Naive thymus-derived CD4-positive, alpha-beta T cell (primary cell): Measurements from ENCODE around the gene TRAPPC3. TPM values are rescaled to one million over a fixed set of nuclear protein-coding genes. Genes with fewer than 3 reads are reported as not detected.
A peak's percentile ranks its signal among the peaks of the same experiment; 100 is the strongest.

Source experiments
- ATAC-seq: fragments of 150-1000 bp; cut with Tn5 transposase; 2 replicates; pipeline ENCODE4 v1.10.0; 2021; ENCODE audit warnings: mild to moderate bottlenecking, moderate library complexity
- CTCF ChIA-PET: fragments of 350-600 bp; sonication (Branson Sonifier 250); formaldehyde crosslinking; loops from one replicate; lab custom pipeline; 2021; ENCODE audit warnings: antibody characterized with exemption; lab: Charles Lee
- POLR2A ChIA-PET: fragments of 350-600 bp; sonication (Branson Sonifier 250); formaldehyde crosslinking; loops from one replicate; lab custom pipeline; 2021; ENCODE audit warnings: antibody characterized with exemption, inconsistent platforms; lab: Charles Lee
- DNase-seq, 9 donors: peaks; one replicate each; pipeline versions ENCODE4 v3.0.0 to v3.0.0-alpha.2; 2020 to 2022; ENCODE audit warnings: mixed read lengths in 1 of 9
- H3K27ac ChIP-seq: one replicate; pipeline ENCODE4 v1.7.0; 2013; ENCODE audit warnings: mild to moderate bottlenecking, low read depth, low read length, moderate library complexity
- H3K27me3 ChIP-seq, 2 donors: one replicate each; pipeline ENCODE4 v1.7.0; 2013; ENCODE audit warnings: low read length in 2 of 2, mild to moderate bottlenecking in 2 of 2, moderate library complexity in 2 of 2; ENCODE audit not compliant: control insufficient read depth in 2 of 2, insufficient read depth in 2 of 2
- H3K36me3 ChIP-seq, 3 experiments: 1 replicate in 2 of 3; 2 replicates in 1 of 3; pipeline ENCODE4 v1.7.0; 2013; ENCODE audit warnings: low read length in 3 of 3, mild to moderate bottlenecking in 3 of 3, moderate library complexity in 1 of 3; ENCODE audit not compliant: insufficient read depth in 3 of 3, control insufficient read depth in 2 of 3
- H3K4me1 ChIP-seq, 2 donors: one replicate each; pipeline ENCODE4 v1.7.0; 2013; ENCODE audit warnings: low read length in 2 of 2, mild to moderate bottlenecking in 2 of 2, moderate library complexity in 1 of 2; ENCODE audit not compliant: control insufficient read depth in 2 of 2, insufficient read depth in 2 of 2
- H3K4me3 ChIP-seq: 2 replicates; pipeline ENCODE4 v1.7.0; 2013; ENCODE audit warnings: mild to moderate bottlenecking, low read length
- H3K9me3 ChIP-seq, 3 experiments: 1 replicate in 2 of 3; 2 replicates in 1 of 3; pipeline ENCODE4 v1.7.0; 2013; ENCODE audit warnings: low read length in 3 of 3; ENCODE audit not compliant: control insufficient read depth in 2 of 3
- H3K27ac Mint-ChIP-seq, 9 donors: one replicate each; pipeline ENCODE4 v1.8.0; 2020 to 2022; ENCODE audit warnings: mixed read lengths in 9 of 9, mild to moderate bottlenecking in 8 of 9, moderate library complexity in 5 of 9, inconsistent platforms in 2 of 9
- H3K27me3 Mint-ChIP-seq, 5 donors: one replicate each; pipeline ENCODE4 v1.8.0; 2021 to 2022; ENCODE audit warnings: mixed read lengths in 5 of 5, mild to moderate bottlenecking in 1 of 5
- H3K36me3 Mint-ChIP-seq, 5 donors: one replicate each; pipeline ENCODE4 v1.8.0; 2020 to 2022; ENCODE audit warnings: mixed read lengths in 5 of 5, mild to moderate bottlenecking in 3 of 5, inconsistent platforms in 1 of 5
- H3K4me1 Mint-ChIP-seq, 7 donors: one replicate each; pipeline ENCODE4 v1.8.0; 2020 to 2022; ENCODE audit warnings: mixed read lengths in 7 of 7, mild to moderate bottlenecking in 3 of 7, inconsistent platforms in 1 of 7
- H3K4me3 Mint-ChIP-seq, 10 donors: one replicate each; pipeline ENCODE4 v1.8.0; 2020 to 2022; ENCODE audit warnings: mild to moderate bottlenecking in 10 of 10, mixed read lengths in 10 of 10, moderate library complexity in 6 of 10, inconsistent platforms in 2 of 10
- H3K9me3 Mint-ChIP-seq, 11 donors: one replicate each; pipeline ENCODE4 v1.8.0; 2020 to 2022; ENCODE audit warnings: mixed read lengths in 11 of 11, mild to moderate bottlenecking in 4 of 11, inconsistent platforms in 1 of 11, moderate library complexity in 1 of 11
- intact Hi-C, 2 donors: fragments of 100-400 bp; cut with micrococcal nuclease; formaldehyde crosslinking; loops; one replicate each; pipeline ENCODE4 v1.15.1; 2023
- polyA plus RNA-seq, 2 donors: library from polyadenylated mRNA; unstranded; fragments of 300-500 nt; fragmentation: Illumina TruSeq; gene quantifications; one replicate each; pipeline ENCODE4 v1.2.3, GENCODE V29; 2021
- total RNA-seq, 6 experiments: library from RNA in 5 of 6; stranded (reverse) in 5 of 6; gene quantifications; 1 replicate in 5 of 6; 2 replicates in 1 of 6; pipeline ENCODE4 v1.2.3 and lab custom pipeline; 2021 to 2026

Gene TRAPPC3
- total and polyA plus RNA-seq, 7 experiments from 2014 or later: 32.1 to 110 (median 49.0) TPM

GRCh38 chr1:36087233-36088123 is 61.8 kb downstream of the TRAPPC3 start:
- no peak overlapping the region for H3K27ac ChIP-seq
- Mint-ChIP-seq H3K27me3 (peaks cover 12 to 24% (median 19%) of the 10 kb centered on the region in 5 donors), H3K4me1 (peaks cover 12 to 28% (median 21%) of the 10 kb centered on the region in 7 donors), H3K27ac (peak overlapping the region in 6 of 9 donors; percentile 17 to 87 (median 44)), H3K36me3 (peaks cover 0 to 8% (median 0%) of the 10 kb centered on the region in 5 donors), H3K9me3 (peaks cover 0 to 2% (median 0%) of the 10 kb centered on the region in 11 donors), H3K4me3 (peak overlapping the region in 9 of 10 donors; percentile 59 to 96 (median 89))
- peaks cover 0 to 21% (median 4%) of the 10 kb centered on the region in 3 experiments for H3K36me3 ChIP-seq
- H3K4me1 ChIP-seq: peaks cover 11 to 16% of the 10 kb centered on the region in 2 donors
- ATAC-seq (no peak), DNase-seq (peak in 1 of 9 donors; percentile 26)
- peaks cover 0 to 5% of the 10 kb centered on the region in 2 donors for H3K27me3 ChIP-seq
- H3K9me3 ChIP-seq: no peaks in the 10 kb centered on the region
- POLR2A ChIA-PET: interaction anchor here (1.2 kb wide), 1 partner anchor 137 kb away, joined by 4 read pairs; the partner anchor contains the start of gene THRAP3
- CTCF ChIA-PET: no interaction called here
- H3K4me3 ChIP-seq: no peak overlapping the region
- intact Hi-C loops: loop anchor here (1.0 to 5.0 kb wide), 10 partner anchors 22 to 1605 kb away; partner anchors contain the start of genes AGO3 (in 2 of the 2), THRAP3 (in 2 of the 2), TRAPPC3 (in 2 of the 2) and AGO1 (in 1 of the 2)

Other genes with a start within 250 kb of the TRAPPC3 start
- 10 to 100 TPM; 27.2 to 49.2 (median 39.4) TPM for gene AGO3, start 218.4 kb downstream of the TRAPPC3 start, total RNA-seq
- 10 to 100 TPM; 11.8 to 19.3 TPM for gene AGO3, start 218.4 kb downstream of the TRAPPC3 start, polyA plus RNA-seq
- gene TEKT2, start 65.4 kb downstream of the TRAPPC3 start, total RNA-seq: under 1 TPM in 2 of 5 experiments, not detected in 3; 0.71 to 0.93 TPM
- not detected for gene TEKT2, start 65.4 kb downstream of the TRAPPC3 start, polyA plus RNA-seq
- gene ADPRS, start 60.6 kb downstream of the TRAPPC3 start, total RNA-seq: 10 to 100 TPM; 18.0 to 30.2 (median 24.2) TPM
- gene ADPRS, start 60.6 kb downstream of the TRAPPC3 start, polyA plus RNA-seq: 10 to 100 TPM; 18.3 to 35.4 TPM
- gene COL8A2, start 24.3 kb downstream of the TRAPPC3 start, total RNA-seq: 1 to 10 TPM in 1 of 5 experiments, under 1 TPM in 3, not detected in 1; 0.05 to 2.5 (median 0.20) TPM
- gene COL8A2, start 24.3 kb downstream of the TRAPPC3 start, polyA plus RNA-seq: not detected
- gene MAP7D1, start 6.7 kb upstream of the TRAPPC3 start, total RNA-seq: 100 to 1,000 TPM; 156 to 257 (median 235) TPM
- 10 to 100 TPM; 15.2 to 55.0 TPM for gene MAP7D1, start 6.7 kb upstream of the TRAPPC3 start, polyA plus RNA-seq
- 100 to 1,000 TPM in 3 of 5 experiments, 10 to 100 TPM in 2; 62.1 to 138 (median 122) TPM for gene THRAP3, start 75.0 kb upstream of the TRAPPC3 start, total RNA-seq
- 100 to 1,000 TPM in 1 of 2 donors, 10 to 100 TPM in 1; 99.7 to 112 TPM for gene THRAP3, start 75.0 kb upstream of the TRAPPC3 start, polyA plus RNA-seq
- gene SH3D21, start 156.9 kb upstream of the TRAPPC3 start, total RNA-seq: 10 to 100 TPM in 1 of 5 experiments, 1 to 10 TPM in 4; 2.7 to 21.7 (median 3.1) TPM
- gene SH3D21, start 156.9 kb upstream of the TRAPPC3 start, polyA plus RNA-seq: under 1 TPM; 0.17 to 0.37 TPM
- 10 to 100 TPM in 1 of 5 experiments, 1 to 10 TPM in 4; 1.5 to 12.5 (median 2.2) TPM for gene EVA1B, start 174.2 kb upstream of the TRAPPC3 start, total RNA-seq
- gene EVA1B, start 174.2 kb upstream of the TRAPPC3 start, polyA plus RNA-seq: under 1 TPM; 0.43 to 0.66 TPM
- 10 to 100 TPM; 27.6 to 56.8 (median 48.2) TPM for gene STK40, start 236.4 kb upstream of the TRAPPC3 start, total RNA-seq
- gene STK40, start 236.4 kb upstream of the TRAPPC3 start, polyA plus RNA-seq: 10 to 100 TPM; 28.0 to 43.1 TPM
- 10 to 100 TPM; 21.9 to 49.7 (median 35.7) TPM for gene LSM10, start 248.4 kb upstream of the TRAPPC3 start, total RNA-seq
- 100 to 1,000 TPM; 106 to 144 TPM for gene LSM10, start 248.4 kb upstream of the TRAPPC3 start, polyA plus RNA-seq